Lower leg skin (tissue), 3 donors: ENCODE results near the gene COPZ1.

Experiments used
- POLR2A ChIP-seq, 2 donors: fragments of 450-650 bp; IDR thresholded peaks; one replicate each; pipeline ENCODE4 v1.6.1; 2016 to 2017; ENCODE audit warnings: antibody characterized with exemption in 2 of 2, mild to moderate bottlenecking in 1 of 2, moderate library complexity in 1 of 2
- TF ChIP-seq, protein P1 (sequence below), 3 donors: fragments of 450-650 bp; IDR thresholded peaks; one replicate each; pipeline ENCODE4 v1.5.1; 2016; ENCODE audit warnings: antibody characterized with exemption in 3 of 3, mild to moderate bottlenecking in 3 of 3, moderate library complexity in 2 of 3

DNA sequence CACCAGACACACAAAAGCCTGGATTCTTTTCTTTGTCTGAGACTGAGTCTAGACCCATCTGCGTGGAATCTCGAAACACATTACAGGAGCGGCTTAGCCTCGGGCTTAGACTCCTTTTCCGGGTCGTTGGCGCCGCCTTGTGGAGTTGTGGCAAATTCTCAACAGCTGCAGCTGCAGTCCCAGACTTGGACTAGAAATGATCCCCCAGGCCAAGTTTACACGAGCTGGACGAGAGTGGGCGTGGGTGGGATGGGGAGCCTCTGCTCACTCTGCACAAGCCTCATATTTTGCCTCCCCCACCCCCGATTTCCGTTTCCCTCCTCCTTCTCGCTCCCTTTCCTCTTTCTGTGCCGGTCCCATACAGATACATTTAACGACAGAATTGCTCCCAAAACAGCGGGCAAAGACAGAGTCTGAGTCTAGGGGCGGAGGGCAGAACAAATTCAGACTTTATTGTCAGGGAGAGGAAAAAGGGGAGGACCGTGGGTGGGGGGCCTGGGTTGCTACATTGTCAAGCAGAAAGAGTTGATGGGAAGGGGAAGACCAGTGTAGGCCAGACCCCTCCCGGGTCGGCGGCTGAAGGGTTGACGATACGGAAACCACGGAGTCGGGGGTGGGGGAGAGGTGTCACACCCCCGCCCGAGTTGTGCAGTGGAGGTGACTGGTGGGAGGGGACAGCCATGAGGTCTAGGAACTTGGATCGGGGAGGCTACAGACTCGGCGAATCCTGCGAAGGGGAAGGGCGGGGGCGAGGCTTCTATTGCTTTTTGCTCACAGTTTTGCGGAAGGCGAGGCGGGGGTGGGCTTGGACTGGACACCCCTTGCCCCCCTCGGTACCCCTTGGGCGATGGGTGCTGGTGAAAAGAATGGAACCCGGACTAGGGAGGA is 44.0 kb downstream of the COPZ1 start:
- TF ChIP-seq, protein P1, sequence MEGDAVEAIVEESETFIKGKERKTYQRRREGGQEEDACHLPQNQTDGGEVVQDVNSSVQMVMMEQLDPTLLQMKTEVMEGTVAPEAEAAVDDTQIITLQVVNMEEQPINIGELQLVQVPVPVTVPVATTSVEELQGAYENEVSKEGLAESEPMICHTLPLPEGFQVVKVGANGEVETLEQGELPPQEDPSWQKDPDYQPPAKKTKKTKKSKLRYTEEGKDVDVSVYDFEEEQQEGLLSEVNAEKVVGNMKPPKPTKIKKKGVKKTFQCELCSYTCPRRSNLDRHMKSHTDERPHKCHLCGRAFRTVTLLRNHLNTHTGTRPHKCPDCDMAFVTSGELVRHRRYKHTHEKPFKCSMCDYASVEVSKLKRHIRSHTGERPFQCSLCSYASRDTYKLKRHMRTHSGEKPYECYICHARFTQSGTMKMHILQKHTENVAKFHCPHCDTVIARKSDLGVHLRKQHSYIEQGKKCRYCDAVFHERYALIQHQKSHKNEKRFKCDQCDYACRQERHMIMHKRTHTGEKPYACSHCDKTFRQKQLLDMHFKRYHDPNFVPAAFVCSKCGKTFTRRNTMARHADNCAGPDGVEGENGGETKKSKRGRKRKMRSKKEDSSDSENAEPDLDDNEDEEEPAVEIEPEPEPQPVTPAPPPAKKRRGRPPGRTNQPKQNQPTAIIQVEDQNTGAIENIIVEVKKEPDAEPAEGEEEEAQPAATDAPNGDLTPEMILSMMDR (IDR thresholded peaks at IDR 0.05): peak in 1 of 3 donors; percentile 69
- no peak for TF ChIP-seq POLR2A (IDR thresholded peaks at IDR 0.05)
